HG03520 (cell line): ENCODE data around the gene PIK3R2.

ENCODE experiments used
- ATAC-seq: cut with Tn5 transposase; IDR thresholded peaks from one replicate; pipeline ENCODE4 v1.9.1; 2021; ENCODE audit warnings: mild to moderate bottlenecking, moderate library complexity; ENCODE audit not compliant: unreplicated experiment

The PIK3R2 gene

GRCh38 chr19:18122860-18123795 lies 29.8 kb upstream of the PIK3R2 start:
- no peak for ATAC-seq

GRCh38 chr19:18123819-18124218 lies 29.1 kb upstream of the PIK3R2 start:
- no peak for ATAC-seq

- ATAC-seq = no peak
Measured at GRCh38 chr19:18126097-18126496, 26.9 kb upstream of the PIK3R2 start.

GRCh38 chr19:18128044-18128443 lies 24.9 kb upstream of the PIK3R2 start:
- ATAC-seq = no peak

GRCh38 chr19:18128805-18129204 lies 24.2 kb upstream of the PIK3R2 start:
- ATAC-seq = no peak

- no peak for ATAC-seq
Measured at GRCh38 chr19:18130523-18131242, 22.3 kb upstream of the PIK3R2 start.

GRCh38 chr19:18131841-18132596 lies 20.9 kb upstream of the PIK3R2 start:
- no peak for ATAC-seq

- no peak for ATAC-seq
Measured at GRCh38 chr19:18135712-18136584, 17.0 kb upstream of the PIK3R2 start.

- ATAC-seq = no peak
Measured at GRCh38 chr19:18137242-18137641, 15.7 kb upstream of the PIK3R2 start.

- no peak for ATAC-seq
Measured at GRCh38 chr19:18137657-18138339, 15.2 kb upstream of the PIK3R2 start.

- ATAC-seq = no peak
Measured at GRCh38 chr19:18140473-18140872, 12.5 kb upstream of the PIK3R2 start.

GRCh38 chr19:18141031-18141430 lies 11.9 kb upstream of the PIK3R2 start:
- ATAC-seq = no peak

GRCh38 chr19:18143902-18144301 lies 9.1 kb upstream of the PIK3R2 start:
- no peak for ATAC-seq

GRCh38 chr19:18144361-18144760 lies 8.6 kb upstream of the PIK3R2 start:
- ATAC-seq = no peak

- ATAC-seq = no peak
Measured at GRCh38 chr19:18144906-18145305, 8.1 kb upstream of the PIK3R2 start.

- no peak for ATAC-seq
Measured at GRCh38 chr19:18145391-18145999, 7.5 kb upstream of the PIK3R2 start.

GRCh38 chr19:18147396-18147795 lies 5.6 kb upstream of the PIK3R2 start:
- no peak for ATAC-seq

- ATAC-seq = no peak
Measured at GRCh38 chr19:18149596-18149975, 3.4 kb upstream of the PIK3R2 start.
